Limb (tissue), 2 donors: ENCODE results near the gene PARD3.
"Not testable (repeated sequence)": the region's sequence is repeated elsewhere in the genome, so short reads cannot be mapped to it uniquely, and the experiment has no call there.

Experiments
- DNase-seq, 2 donors: peaks; one replicate each; pipeline ENCODE4 v3.0.0-alpha.2; 2016; ENCODE audit errors: extremely low spot score in 2 of 2

PARD3 gene

DNA sequence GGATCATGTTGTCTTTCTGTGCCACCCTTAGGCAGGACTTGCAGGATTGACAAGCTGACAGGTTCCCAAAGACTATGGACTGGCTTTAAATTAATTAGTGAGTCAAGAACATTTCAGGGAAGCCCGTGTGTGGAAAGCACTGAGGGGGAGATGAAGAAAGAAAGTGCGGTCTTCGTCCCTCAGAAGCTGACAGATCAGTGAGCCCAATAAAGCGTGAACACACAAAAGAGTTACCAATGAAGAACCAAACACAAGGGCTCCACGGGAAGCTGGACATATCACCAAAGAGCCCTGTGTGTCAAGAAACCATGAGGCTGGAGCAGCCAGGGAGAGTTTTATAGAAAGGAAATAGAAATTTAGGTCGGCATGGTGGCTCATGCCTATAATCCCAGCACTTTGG lies 725.8 kb downstream of the PARD3 start:
- no peak for DNase-seq

DNA sequence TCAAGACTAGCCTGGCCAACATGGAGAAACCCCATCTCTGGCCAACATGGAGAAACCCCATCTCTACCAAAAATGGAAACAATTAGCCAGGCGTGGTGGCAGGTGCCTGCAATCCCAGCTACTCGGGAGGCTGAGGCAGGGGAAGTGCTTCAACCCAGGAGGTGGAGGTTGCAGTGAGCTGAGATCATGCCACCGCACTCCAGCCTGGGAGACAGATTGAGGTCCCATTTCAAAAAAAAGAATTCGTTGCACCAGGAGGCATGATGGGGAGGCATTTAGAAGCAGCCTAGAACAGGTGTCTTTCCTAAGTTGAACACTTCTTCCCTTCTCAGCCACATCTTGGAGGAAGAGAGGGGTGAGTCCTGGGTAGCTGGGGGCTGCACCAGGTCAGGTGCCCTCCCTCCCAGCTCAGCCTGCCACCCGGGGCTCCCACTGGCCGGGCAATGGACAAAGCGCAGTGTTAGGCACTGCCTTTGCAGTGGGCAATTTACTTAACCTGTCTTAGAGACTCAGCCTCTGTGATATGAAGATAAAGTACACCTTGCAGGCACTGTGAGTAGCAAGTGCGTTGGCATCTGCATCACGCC lies 726.8 kb downstream of the PARD3 start:
- no peak for DNase-seq

- DNase-seq, result no peak
Observed at GRCh38 chr10:34087095-34087418, 728.0 kb downstream of the PARD3 start.

- no peak for DNase-seq
Observed at GRCh38 chr10:34083567-34083966, 731.5 kb downstream of the PARD3 start.

- DNase-seq, result no peak
Observed at GRCh38 chr10:34081948-34082347, 733.1 kb downstream of the PARD3 start.

DNA sequence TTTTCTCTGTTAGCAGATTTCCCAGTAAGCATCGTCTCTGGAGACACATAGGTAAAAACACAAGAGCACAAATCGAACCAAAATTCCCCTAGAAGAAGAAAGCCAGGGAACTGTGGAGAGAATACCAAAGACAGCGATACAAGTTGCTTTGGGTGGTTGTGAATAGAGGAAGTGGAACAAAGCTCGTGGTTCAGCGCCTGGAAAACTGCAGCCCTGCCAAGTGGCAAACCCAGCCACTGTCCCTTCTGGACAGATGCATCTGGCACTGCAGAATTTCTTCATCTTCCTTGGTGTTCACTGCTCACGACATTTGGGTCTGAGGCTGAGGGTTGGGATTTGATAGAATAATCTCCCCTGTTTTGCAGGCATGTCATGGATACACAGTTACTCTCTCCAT lies 733.8 kb downstream of the PARD3 start:
- DNase-seq, result no peak

DNA sequence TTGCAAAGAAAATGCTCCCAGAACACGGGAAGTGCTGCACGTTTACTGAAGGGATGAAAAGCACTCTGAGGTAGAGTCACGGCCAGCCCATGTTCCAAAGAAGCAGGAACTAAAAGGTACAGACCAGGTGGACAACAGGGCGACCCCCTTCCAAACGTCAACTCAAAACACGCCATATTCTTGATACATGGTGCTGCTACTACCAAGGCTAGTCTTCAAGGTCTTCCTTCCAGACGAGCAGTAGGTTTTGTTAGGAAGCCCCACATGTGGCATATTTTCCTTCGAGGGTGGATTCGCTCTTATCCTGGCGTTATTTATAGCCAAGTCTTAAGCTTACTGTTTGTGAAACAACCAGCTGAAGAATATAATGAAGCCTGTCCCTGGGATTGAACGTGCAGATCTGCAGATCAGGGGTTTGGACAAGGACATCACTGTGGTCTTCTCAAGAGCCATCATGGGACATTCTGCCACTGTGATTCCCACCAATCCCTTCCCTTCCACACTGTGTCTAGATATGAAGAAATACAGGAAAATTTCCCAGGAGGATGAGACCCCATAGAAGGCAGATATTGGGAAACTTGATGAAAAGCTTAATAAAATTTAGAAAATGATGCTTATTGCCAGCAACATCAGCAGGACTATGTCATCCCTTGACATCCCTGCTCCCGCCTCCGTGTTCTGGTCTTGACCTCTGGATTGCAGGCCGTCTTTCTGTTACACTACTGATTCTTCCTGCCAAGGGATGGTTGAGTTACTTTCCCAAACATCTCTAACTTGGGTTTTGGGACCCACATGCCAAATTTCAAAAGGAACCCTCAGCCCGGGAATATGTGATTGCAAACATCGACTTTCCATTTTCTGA lies 734.4 kb downstream of the PARD3 start:
- no peak for DNase-seq

DNA sequence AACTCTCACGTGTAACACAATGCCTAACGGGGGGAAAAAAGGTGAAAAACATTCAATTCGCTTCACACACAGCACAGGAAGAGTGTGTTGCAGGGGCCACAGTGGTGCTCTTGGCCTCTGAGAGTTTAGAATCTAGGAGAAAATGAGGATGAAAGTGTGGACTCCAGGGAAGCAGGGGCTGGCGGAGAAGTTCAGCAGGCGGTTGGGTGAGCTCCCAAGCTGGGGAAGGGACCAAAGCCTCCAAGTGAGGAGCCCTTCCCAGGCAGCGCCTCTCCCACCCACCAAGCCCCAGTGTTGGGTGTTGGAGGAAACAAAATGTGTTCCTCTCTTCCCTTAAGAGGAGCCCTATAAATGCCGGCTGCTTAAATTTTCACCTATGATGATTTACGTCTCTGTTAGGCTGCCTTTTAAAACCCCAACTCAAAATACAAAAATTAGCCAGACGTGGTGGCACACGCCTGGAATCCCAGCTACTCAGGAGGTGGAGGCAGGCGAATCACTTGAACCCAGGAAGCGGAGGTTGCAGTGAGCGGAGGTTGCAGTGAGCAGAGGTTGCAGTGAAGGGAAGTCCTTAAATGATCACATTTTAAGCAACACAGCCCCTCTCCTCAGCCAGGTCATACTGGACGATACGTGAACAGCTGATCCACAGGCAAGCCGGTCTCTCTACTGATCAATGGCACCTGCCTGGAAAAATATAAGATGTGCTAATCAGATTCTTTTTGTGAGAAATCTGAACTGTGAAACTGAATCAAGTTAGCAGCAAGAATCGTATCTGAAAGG lies 735.2 kb downstream of the PARD3 start:
- no peak for DNase-seq

GRCh38 chr10:34078745-34079470 lies 736.2 kb downstream of the PARD3 start:
- peak in 1 of 2 donors; percentile 56 for DNase-seq

DNA sequence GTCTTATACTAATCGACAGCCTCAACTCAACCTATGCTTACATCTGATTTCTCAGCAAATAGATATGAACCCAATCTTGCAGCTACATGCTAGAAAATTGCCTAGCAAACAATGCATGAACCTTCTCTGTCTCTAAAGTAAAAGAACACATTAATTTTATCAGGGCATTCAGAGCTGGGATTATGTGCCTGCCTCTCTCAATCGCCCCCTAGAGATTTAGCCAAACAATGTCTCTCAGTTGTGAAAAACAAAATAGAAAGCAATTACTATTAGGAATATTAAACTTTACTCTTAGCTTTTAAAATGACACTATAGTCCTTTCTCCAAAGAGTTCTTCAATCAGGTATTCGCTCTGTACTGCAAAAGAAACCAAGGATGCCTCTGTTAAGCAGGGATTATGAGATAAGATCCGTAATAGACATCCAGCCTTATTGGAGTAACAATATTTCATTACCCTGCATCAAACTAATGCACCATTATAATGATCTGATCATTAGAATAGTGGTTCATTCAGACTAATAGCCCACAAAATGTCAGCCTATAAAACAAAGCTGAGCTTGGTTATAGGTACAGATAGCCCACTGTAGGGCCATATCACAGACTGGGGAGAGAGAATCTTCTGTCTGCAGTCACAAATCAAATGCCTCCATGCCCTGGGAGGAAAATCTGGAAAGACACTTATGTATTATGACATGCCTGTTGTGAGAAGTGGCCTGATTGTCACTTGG lies 736.9 kb downstream of the PARD3 start:
- no peak for DNase-seq

DNA sequence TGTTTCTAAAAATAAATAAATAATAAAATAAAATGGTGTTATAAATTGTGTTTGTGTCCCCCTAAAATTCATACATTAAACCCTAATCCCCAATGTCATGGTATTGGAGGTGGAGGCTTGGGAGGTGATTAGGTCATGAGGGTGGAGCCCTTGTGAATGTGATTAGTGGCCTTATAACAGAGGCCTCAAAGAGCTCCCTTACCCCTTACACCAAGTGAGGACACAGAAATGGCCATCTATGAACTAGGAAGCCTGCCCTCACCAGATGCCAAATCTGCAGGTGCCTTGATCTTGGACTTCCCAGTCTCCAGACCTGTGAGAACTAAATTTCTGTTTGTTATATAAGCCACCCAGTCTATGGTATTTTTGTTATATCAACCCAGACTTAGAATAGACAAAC lies 738.7 kb downstream of the PARD3 start:
- no peak for DNase-seq

DNA sequence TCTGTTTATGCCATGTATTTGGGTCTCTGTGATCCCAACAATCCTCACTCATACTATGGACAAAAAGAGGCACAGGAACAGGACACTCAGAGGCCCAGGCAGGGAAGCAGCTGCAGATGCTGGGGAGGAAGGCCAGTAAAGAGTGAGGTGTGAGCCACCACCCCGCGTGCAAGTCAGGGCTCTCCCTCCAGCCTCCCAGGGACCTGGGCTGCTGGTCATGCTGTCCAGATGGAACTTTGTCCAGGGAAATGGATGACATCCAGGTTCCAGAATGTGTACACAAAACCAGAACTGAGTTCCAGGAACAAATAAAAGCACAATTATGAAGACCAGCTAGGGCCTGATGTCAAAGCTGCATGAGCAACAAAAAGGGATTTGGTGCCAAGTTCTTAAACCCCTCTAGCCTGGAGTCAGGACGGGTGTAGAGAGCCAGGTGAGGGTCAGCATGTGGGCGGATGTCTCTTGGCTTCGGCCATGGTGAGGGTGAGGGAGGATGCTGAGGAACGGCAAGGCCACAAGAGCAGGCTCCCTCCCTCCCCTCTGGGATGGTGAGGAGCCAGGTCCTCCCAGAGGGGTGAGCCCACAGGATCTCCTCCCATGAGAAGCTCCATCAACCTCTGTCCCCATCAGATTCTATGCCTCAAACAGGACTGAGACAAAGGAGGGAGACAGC lies 739.7 kb downstream of the PARD3 start:
- no peak for DNase-seq

DNA sequence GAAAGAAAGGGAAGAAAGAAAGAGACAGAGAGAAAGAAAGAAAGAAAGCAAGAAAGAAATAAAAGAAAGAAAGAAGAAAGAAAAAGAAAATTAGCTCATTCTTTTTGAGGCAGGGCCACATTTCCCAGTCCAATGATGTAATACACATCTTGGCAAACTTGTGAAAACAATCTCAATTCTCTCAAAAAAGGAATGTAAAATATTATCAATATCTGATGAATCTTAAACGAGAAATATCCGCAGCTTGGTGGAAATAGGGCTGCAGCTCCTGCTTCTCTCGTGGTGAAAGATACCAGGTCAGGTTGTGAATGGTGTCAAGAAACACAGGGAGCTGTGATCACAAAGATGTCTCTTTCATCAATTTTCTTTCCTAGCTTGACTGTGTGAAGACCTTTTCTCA lies 741.0 kb downstream of the PARD3 start:
- no peak for DNase-seq

DNA sequence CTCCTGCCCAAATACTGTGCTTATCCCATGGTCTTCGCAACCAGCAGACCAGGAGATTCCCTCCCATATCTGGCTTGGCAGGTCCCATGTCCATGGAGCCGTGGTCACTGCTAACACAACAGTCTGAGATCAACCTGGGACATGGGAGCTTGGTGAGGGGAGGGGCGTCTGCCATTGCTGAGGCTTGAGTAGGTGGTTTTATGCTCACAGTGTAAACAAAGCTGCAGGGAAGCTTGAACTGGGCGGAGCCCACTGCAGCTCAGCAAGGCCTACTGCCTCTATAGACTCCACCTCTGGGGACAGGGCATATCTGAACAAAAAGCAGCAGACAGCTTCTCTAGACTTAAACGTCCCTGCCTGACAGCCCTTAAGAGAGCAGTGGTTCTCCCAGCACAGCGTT lies 747.4 kb downstream of the PARD3 start:
- DNase-seq, result not testable (repeated sequence)

- DNase-seq, result no peak
Observed at GRCh38 chr10:34063592-34063991, 751.5 kb downstream of the PARD3 start.

- DNase-seq, result no peak
Observed at GRCh38 chr10:34061841-34062240, 753.3 kb downstream of the PARD3 start.
